ENCODE results near the gene DDX10. TPM values are rescaled to one million over a fixed set of nuclear protein-coding genes. Genes with fewer than 3 reads are reported as not detected.

Gene DDX10
- total and polyA plus RNA-seq, 2 of the 8 experiments (the other 6 are each of a cell fraction or from before 2014, with no cell fraction given): 49.2 to 52.2 TPM

GRCh38 chr11:108873310-108873709 is 208.4 kb downstream of the DDX10 start:
- Histone ChIP-seq H3K4ac (replicated peaks; ENCODE audit: insufficient read length, low read depth, low read length) (no peak overlapping the region), H2BK20ac (ENCODE audit: low read length) (no peak overlapping the region), H3K9me3 (ENCODE audit: insufficient read depth in 2 of 2, low read depth in 1 of 2, low read length in 1 of 2) (no peaks in the 10 kb centered on the region), H3K4me2 (ENCODE audit: insufficient read depth in 1 of 2, low read depth in 2 of 2, low read length in 2 of 2) (no peak overlapping the region), H4K91ac (replicated peaks; ENCODE audit: insufficient read length, low read length) (no peak overlapping the region), H2AK5ac (ENCODE audit: low read depth, low read length) (no peak overlapping the region), H2BK5ac (ENCODE audit: low read depth, low read length) (no peak overlapping the region), H3K4me1 (replicated peaks in 1 of 4; ENCODE audit: control insufficient read depth in 3 of 4, insufficient read depth in 4 of 4, low read length in 3 of 4) (peaks cover 0 to 12% (median 3%) of the 10 kb centered on the region in 4 experiments; a peak in 4 of 7 replicates), H4K8ac (ENCODE audit: extremely low read depth, insufficient read depth, low read length) (no peak overlapping the region), H3K18ac (ENCODE audit: extremely low read depth, low read length) (no peak overlapping the region), H3K23me2 (ENCODE audit: low read depth, low read length) (no peaks in the 10 kb centered on the region; the same call in 1 of the 2 replicates), H2BK15ac (ENCODE audit: low read length) (no peak overlapping the region), H3K79me1 (ENCODE audit: low read depth, low read length) (no peaks in the 10 kb centered on the region), H3K27ac (ENCODE audit: low read depth, low read length) (no peak overlapping the region), H3K36me3 (ENCODE audit: control insufficient read depth in 2 of 4, insufficient read depth in 4 of 4, low read length in 3 of 4) (no peaks in the 10 kb centered on the region), H3K23ac (ENCODE audit: insufficient read length) (no peak overlapping the region), H4K5ac (ENCODE audit: insufficient read length, low read depth, low read length) (no peak overlapping the region), H3K4me3 (ENCODE audit: extremely low read depth in 1 of 4, insufficient read depth in 2 of 4, low read depth in 3 of 4, low read length in 4 of 4) (no peak overlapping the region), H4K20me1 (replicated peaks in 1 of 2; ENCODE audit: control insufficient read depth in 1 of 2, insufficient read depth in 2 of 2, low read length in 2 of 2) (no peaks in the 10 kb centered on the region), H3K56ac (replicated peaks; ENCODE audit: insufficient read length, low read depth, low read length) (no peak overlapping the region), H2BK12ac (ENCODE audit: low read depth, low read length) (no peak overlapping the region), H3K79me2 (ENCODE audit: control insufficient read depth in 1 of 2, insufficient read depth in 2 of 2, low read length in 2 of 2) (no peaks in the 10 kb centered on the region), H2AFZ (ENCODE audit: low read length) (no peak overlapping the region), H3K14ac (ENCODE audit: insufficient read length) (no peak overlapping the region), H2BK120ac (replicated peaks; ENCODE audit: low read depth, low read length) (no peak overlapping the region), H3K27me3 (replicated peaks in 1 of 4; ENCODE audit: control insufficient read depth in 3 of 4, extremely low read depth in 1 of 4, insufficient read depth in 3 of 4, low read length in 3 of 4) (peaks cover 0 to 1% (median 0%) of the 10 kb centered on the region in 4 experiments; a peak in 1 of 7 replicates), H3K9ac (replicated peaks in 1 of 4; ENCODE audit: extremely low read depth in 1 of 4, low read depth in 3 of 4, low read length in 3 of 4) (no peak overlapping the region)
- ChIA-PET CTCF (ENCODE audit: partially characterized antibody) (no interaction called here), POLR2A (ENCODE audit: partially characterized antibody) (no interaction called here)
- FAIRE-seq (no peak), DNase-seq (ENCODE audit: low read depth in 1 of 2, low spot score in 2 of 2) (no peak)
- WGBS, 2 experiments (ENCODE audit: extremely low coverage in 1 of 2, insufficient coverage in 1 of 2, insufficient read length in 1 of 2, insufficient replicate concordance in 2 of 2, low coverage in 1 of 2, low lambda C conversion rate in 2 of 2, missing lambda C conversion rate in 1 of 2): 90% methylated on average over 2 of the region's 2 CpGs; no CpG with 5 or more reads in 1 of the 2 experiments
- TF ChIP-seq SAP30 (IDR thresholded peaks at IDR 0.05; ENCODE audit: insufficient read depth, insufficient replicate concordance, low read length) (no peak), CHD1 (IDR thresholded peaks at IDR 0.05; ENCODE audit: low read depth, low read length) (no peak), ATF3 (IDR thresholded peaks at IDR 0.05; ENCODE audit: insufficient read depth, low read depth, low read length) (no peak), MAX (IDR thresholded peaks at IDR 0.05) (no peak), ZNF274 (IDR thresholded peaks at IDR 0.05; ENCODE audit: borderline replicate concordance, extremely low read depth, low read length) (no peak)

All from H1 (cell line).